Neural progenitor cell (in vitro differentiated cells): ENCODE data around the gene HSPA12B.

Experiments
- EZH2 ChIP-seq: fragments of 200-600 bp; sonication (generic); IDR thresholded peaks from 2 replicates; pipeline ENCODE4 v1.6.1; 2017; ENCODE audit warnings: antibody characterized with exemption, mild to moderate bottlenecking, moderate library complexity
- TF ChIP-seq, protein P1 (sequence below): fragments of 200-600 bp; sonication (generic); IDR thresholded peaks from 2 replicates; pipeline ENCODE4 v1.5.1; 2017; ENCODE audit warnings: antibody characterized with exemption, mild to moderate bottlenecking

DNA sequence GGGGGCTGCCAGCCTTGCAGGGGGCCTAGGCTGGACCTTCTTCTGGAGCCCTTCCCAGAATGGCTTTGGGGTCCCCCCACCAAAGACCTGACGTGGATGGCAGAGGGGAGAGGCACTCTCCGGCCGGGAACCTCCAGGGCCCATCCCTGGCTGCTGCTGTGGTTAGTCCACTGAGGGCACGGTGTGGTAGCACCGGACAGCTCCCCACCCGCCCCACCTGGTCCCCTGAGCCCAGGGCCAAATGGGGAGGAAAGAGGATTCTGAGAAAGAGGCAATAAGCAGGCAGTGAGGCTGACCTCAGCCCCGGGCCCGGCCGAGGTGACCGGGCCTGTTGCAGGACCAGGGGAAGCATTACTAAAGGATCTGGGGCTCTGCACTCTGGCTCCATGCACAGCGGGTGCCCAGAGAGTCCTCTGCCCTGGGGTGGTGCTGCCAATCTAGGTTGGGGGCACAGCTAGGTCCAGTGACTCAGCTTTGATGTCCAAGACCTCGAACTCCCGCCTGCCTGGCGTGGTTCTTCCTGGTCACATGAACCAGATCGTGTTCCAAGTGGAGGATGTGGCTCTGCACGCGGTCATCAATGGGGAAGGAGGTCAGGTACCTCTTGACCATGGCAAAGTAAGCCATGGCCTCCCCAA is 51.9 kb downstream of the HSPA12B start:
- TF ChIP-seq, protein P1, sequence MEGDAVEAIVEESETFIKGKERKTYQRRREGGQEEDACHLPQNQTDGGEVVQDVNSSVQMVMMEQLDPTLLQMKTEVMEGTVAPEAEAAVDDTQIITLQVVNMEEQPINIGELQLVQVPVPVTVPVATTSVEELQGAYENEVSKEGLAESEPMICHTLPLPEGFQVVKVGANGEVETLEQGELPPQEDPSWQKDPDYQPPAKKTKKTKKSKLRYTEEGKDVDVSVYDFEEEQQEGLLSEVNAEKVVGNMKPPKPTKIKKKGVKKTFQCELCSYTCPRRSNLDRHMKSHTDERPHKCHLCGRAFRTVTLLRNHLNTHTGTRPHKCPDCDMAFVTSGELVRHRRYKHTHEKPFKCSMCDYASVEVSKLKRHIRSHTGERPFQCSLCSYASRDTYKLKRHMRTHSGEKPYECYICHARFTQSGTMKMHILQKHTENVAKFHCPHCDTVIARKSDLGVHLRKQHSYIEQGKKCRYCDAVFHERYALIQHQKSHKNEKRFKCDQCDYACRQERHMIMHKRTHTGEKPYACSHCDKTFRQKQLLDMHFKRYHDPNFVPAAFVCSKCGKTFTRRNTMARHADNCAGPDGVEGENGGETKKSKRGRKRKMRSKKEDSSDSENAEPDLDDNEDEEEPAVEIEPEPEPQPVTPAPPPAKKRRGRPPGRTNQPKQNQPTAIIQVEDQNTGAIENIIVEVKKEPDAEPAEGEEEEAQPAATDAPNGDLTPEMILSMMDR, result no peak
- TF ChIP-seq EZH2, result no peak
